GM19324 (cell line): Measurements from ENCODE around the gene PRPF18.

Experiments used
- ATAC-seq: cut with Tn5 transposase; IDR thresholded peaks from one replicate; pipeline ENCODE4 v1.9.1; 2021; ENCODE audit warnings: mild to moderate bottlenecking, moderate library complexity; ENCODE audit not compliant: unreplicated experiment, low FRiP score

PRPF18 gene

DNA sequence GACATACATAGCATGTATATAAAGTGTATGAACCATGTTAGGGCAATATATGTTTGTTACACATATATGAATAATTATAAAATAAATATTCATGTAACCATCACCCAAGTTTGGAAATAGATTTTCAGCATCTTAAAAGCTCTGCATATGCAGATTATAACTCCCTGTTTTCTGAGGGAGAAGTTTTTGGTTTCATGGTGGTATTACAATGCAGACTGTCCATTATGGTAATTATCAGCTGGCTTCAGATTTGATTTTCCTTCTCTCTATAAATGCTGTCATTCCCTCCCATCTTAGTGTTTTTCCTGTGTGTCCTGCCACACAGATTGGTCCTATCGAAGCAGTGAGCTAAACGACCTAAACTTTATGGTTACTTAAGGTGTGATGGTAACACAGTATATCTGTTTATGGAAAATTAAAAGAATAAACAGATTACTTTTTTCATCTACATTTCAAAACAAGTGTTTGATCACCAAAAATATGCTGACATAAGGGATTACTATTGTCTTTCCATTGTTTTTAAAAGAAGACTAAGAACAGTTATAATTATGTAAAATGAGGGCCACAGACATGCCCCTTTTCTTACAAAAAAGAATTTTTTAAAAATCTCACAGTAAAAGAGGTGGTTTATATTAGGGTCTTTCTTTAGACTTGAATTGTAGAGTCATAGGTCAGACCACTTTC is 17.7 kb downstream of the PRPF18 start:
- ATAC-seq: no peak

DNA sequence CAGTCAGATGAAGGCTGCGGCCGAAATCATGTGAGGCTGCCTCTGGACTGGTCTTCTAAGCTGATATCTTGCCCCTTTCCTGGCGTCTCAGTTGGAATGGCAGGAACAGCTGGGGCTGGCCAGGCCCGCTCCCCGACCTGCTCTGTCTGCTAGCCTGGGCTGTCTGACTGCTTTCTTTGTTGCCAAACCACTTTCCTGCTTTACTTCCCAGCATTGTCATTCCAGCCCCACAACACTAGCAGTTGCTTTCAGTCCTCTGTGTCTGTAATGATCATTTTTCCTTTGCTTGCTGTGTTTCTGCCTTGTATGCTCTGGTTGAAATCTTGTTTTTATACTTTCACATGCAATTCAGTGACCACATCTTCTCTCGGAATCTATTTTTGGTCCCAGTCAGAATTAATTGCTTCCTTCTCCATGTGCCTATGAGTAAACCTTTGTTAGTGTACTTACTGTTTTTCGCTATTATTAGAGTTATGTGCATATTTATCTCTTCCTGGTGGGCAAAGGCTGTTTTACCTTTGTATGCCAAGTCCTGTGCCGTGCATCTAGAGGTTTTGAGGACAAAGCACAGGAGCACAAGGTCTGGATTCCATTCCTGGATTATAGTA is 21.6 kb downstream of the PRPF18 start:
- no peak for ATAC-seq

DNA sequence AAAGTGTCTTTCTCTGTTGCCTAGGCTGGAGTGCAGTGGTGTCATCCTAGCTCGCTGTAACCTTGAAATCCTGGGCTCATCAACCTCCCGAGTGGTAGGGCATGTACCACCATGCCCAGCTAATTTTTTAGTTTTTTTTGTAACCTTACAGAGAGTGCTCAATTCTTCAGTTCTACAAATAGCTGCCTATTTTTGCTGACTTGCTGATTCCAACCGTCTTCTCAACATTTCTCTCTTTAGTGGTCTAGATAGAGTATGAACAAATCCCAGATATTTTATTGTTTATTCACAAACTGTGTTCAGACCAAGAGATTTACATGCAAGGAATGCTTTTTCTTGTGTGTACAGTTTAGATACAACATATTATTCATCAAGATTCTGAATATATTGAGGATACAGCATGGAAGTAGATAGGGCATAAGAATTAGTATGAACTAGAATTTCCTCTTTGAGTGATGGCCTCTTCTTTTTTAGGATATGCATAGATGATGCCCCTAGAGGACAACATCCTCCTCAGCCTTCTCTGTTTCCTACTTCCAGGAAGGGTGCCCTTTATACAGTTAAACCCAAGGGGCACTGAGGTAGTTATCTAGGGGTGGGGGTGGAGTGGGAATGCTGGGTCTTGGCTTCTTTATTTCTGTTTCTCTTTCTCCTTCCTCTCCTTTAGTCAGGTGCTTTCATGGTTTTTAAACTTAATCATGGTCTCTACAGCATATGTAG is 26.0 kb downstream of the PRPF18 start:
- ATAC-seq: no peak

DNA sequence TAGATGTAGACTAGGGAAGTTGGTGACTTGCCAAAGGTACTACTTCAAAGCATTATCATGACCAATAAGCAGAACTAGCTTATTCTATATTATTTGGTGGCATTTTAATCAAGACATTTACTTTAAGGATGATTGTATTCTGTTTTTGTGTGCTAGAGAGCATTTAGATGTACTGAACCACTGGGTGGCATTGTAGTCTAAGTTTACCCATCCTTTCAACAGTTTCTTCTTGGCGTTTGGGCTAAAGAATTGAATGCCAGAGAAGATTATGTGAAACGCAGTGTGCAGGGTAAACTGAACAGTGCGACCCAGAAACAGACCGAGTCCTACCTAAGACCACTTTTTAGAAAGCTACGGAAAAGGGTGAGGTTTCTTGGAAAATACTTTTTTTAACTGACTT is 26.8 kb downstream of the PRPF18 start:
- no peak for ATAC-seq

DNA sequence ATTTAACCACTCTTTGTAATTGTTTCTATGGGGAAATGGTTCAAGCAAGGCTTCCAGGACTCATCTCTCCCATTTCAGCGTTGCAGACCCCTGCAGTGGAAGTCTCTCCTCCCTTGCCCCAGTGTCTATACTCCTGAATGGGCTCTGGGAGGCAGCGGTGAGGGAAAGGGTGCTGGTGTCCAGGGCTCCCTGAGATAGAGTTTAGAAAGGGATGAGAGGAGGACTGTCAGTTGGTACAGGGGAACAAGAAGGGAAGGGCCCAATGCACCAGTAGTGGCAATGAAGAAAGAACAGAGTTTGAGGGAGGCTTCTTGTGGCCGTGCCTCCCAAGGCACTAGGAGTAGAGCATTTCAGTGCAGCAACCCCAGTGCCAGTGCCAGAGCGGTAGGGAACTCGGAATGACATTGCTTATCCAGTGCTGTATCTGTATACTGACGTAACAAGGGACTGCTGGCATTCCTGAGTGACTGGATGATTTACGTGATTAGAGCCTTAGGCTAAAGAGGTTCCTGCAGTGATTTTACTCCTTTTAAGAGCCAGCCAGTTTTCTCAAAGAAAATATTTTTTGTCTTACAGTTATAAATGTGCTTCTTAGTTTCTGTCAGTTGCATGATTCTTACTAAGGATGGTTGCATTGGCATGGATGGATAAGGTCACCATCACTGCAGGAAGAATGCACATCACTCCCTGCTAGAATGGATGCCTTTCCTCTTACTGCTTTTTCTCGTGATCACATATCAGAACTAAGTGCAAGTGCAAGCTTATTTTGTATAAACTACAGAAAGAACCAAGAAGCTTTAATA is 28.0 kb downstream of the PRPF18 start:
- no peak for ATAC-seq

DNA sequence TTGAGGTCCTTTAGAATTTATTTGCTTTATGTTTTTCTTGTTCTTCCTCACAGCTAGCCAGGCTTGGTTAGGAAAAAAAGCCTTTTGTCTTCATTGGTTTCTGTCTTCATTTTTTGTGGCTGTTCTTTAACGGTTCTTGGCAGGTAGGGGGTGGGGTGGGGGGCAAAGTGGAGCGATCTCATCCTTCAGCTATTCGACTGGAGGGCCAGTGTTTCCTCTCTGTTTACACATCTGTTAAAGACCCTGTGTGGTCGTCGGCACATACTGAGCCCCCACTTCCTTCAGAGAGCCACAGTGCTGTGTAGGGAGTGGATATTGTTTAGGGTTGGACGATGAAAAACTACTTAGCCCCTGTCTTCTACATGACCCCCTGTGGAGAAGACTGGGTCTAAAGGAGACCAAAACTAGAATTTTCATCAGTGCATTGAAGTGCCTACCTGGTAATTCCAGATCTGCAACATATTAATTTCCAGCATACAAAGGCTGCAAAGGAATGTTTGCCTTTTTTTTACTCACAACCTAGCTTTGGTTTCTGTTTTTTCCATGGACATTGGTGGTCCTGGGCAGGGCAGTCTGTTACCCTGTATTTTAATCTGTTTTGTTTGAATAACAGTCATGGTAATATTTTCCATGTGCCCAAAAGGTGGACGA is 29.0 kb downstream of the PRPF18 start:
- no peak for ATAC-seq

DNA sequence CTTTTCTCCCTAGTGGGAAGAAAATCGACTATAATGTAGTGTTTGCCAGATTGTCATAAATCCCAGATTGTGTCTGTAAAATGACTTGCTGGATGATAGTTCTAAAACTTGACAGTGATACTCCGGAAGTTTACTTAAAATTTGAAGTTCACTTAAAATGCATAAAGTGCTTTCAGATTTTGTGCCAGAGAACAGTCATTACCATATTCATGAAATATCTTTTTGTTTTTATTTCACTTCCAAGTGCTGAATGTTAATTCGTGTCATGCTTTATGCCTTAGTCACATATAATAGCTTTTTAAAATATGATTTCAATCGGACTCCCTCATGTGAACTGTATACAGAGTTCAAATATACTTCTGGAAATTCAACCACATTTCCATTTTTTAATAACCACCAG is 30.4 kb downstream of the PRPF18 start:
- ATAC-seq: no peak

DNA sequence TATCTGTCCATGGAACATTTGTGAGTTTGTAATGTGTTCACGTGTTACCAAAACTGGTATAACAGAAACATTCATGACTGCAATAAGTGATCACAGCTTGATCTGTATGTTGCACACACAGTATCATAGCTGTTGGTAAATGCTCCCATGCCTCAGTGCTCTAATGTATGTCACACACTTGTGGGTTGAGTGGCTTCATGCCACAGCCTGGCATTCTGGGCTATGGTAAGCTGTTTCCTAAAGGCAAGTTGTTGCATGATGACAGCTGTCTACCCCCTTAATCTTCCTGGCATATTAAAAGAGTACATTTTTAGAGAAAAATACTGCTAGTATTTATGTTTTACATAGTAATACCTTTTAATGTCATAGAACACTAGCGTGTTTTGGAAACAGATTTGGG is 35.2 kb downstream of the PRPF18 start:
- no peak for ATAC-seq

DNA sequence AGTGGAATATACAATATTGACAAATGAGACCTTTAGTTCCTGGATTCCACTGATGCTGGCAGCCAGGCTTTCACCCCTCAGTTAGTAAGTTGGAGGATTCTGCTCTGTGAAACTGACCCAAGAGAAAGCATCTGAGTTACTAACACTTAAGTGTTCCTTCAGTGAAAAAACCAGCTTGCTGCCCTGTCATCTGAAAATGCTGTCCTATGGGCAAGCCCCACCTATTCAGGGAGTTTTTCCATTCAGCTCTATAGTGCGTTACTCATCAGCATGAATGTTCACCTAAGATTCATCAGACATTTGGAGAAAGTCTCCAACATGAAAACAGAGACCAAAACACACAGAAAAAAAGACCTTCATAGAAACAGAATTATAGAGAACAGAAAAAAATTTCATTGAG is 37.9 kb downstream of the PRPF18 start:
- no peak for ATAC-seq

DNA sequence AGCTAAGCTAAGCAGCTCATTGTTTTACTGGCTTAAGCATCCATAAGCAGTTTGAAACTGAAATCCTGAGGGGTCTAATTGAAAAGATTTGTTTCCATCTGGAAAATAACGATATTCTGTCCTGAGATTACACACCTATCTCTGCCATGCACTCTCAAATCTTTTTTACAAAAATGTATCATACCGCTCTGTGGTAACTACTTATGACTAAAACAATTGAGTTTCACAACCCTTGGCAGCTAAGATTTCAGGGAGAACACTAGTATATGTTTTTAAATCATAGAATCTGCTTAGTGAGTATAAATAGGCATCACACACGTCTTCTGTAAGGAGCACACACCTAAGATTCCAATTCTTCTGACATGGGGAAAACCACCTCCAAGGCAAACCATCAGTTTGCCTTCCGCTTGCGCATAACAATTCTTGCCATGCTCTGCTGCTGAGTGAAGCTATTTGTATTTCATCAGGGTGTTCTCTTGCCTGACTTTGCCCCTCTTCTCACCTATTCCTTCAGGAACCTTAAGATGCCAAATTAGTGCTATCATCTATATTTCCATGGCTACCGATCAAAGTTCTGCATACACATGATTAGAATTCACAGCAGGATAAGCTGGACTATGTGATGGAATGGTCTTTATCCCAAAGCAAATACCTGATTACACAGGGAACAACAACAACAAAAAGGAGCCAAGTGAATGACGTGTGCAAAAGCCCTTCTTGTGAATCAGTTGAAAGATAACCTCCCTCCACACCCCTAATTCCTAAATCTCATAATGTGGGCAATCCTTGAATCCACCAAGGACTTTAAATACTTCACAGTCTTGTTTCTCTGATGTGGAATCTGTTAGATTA is 40.9 kb downstream of the PRPF18 start:
- no peak for ATAC-seq

DNA sequence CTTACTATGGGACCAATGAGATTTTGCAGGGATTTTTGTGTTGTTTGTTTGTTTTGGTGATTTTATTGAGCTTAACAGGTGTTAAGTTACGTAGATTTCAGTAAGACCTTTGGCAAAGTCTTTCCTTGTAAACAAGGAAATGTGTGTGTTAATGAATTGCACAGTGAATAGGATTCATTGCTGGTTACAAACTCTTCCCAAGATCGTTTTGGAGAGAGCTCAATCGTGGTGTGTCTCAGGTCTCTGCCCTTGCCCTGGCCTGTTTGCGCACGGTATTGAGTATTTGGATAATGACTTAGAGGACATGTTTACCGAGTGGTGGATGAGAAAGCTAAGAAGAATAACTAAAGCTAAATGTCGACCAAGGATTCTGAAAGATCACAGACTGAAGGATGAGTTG is 41.9 kb downstream of the PRPF18 start:
- no peak for ATAC-seq

DNA sequence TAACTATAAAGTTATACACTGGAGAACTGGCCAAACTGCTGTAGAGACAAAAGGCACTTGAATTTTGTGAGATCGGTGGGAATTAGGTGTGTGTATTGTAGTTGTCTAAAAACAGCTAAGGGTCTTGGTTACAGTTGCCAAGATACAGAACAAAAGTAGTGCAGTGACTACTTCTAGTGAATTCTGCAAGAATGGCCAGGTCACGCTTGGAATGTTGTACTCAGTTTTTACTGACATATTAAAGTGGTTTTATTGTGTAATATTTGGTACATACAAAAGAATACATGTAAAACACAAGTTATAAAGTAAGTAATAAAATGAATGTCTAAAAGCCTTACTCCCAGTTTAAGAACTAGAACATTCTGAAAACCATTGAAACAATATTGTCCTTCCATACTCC is 42.4 kb downstream of the PRPF18 start:
- no peak for ATAC-seq

DNA sequence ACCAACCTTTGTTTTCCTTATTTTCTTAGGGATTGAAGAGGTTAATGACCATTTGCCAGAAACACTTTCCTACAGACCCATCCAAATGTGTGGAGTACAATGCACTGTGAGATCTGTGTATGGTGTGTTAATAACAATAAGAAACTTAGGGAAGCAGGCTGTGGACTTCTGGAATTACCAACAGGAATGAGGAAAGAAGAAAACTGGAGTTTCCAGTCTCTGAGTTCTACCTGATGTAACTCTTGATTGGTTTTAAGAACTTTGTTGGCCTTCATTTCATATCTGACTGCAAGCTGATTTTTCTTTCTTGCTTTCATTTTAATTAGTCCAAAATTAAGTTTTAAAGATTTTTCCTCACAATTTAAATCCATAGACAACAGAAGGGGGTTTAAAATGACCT is 43.5 kb downstream of the PRPF18 start:
- no peak for ATAC-seq

DNA sequence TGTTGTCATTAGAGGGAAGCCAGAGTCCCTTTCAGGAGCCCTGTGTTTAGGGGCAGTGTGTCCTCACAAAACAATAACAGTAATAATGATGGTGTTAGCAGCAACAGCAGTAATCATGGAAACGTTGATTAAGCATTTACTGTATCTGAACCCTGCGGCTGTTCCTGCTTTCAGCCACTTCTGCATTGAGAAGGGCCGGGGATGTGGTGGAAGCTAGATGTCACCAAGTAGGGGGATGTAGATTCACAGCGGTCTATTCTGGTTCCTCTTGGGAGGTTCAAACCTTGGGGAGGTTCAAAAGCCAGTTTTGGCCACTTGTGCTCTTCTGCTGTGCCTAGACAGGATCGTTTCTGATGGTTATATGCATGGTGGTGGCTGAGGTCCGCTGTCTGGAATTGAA is 44.8 kb downstream of the PRPF18 start:
- no peak for ATAC-seq

DNA sequence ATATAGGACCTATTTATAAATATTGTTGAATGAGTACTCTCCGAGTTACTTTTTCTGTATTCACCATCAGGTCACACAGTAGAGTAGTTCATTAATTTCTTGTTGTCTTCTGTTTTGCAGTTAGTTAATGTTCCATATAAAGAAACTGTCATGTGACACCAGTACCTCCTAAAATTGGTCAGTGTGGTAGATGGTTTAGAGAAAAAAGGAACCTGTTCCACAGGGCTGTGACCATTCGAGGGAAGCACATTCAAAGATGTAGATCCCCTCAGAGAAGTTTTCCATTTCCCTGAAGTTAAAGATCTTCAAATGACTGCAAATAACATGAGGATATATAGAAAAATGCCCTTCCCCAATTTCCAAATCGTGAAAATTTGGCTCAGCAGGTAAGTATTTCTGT is 45.7 kb downstream of the PRPF18 start:
- ATAC-seq: no peak

DNA sequence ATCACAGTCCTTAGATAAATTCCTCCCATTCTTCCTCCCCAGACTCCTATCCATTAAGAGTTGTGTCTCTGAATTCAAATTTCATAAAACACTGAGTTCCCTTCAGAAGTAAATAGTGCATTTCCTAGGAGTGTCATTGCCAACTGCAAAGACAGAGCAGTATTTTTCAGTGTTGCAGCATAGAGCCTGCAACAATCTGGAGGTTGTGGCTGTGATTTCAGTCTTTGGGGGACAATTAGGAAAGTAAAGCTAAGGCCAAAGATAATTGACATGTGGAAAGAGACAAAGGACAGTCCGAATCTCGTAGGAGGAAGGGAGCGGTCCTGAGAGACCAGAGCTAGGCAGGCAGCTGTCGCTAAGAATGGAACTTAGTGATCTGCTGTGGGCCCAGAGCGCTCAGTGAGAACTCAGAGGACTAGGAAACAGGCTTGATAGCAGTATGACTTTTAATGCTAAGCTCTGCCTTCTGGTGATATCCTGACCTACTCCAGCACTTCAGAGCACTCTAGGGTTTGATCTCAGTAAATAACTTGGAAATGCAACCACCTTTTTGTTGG is 46.2 kb downstream of the PRPF18 start:
- ATAC-seq: no peak

DNA sequence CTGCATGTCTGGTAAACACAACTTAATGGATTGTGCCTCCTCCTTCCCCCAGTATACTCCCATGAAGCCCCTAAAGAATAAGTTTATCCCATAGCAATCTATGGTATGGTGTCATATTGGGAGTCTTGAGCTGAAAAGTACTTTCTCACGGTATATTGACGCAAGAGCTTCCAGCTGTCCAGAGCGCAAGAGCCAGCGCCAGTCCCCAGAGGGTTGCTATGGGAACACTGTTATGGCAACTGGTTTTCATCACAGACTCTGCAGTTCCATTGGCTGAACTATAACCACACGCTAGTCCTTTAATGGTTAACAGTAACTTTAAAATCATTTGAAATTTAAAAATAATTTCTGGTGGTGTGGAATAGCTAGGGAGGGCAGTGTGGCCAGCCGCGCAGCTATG is 46.9 kb downstream of the PRPF18 start:
- ATAC-seq: no peak

DNA sequence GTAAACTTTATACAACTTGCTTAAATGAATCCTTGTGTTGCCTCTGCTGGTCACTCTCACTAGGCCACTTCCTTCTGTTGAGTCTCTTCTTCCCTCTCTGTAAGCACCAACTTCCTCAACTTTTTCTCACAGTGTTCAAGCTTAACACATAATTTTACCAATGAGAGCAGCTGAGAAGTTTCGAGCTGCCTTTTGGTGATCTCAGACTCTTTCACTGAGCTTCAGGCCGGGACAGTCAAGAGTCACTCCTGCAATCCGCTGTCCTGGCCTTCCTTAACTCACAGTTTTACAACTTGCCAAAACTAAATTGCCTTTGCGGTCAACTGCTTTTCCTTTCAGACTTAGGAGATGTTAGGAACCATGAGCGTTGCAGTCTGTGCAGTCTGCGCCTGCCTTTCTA is 47.4 kb downstream of the PRPF18 start:
- ATAC-seq: no peak

DNA sequence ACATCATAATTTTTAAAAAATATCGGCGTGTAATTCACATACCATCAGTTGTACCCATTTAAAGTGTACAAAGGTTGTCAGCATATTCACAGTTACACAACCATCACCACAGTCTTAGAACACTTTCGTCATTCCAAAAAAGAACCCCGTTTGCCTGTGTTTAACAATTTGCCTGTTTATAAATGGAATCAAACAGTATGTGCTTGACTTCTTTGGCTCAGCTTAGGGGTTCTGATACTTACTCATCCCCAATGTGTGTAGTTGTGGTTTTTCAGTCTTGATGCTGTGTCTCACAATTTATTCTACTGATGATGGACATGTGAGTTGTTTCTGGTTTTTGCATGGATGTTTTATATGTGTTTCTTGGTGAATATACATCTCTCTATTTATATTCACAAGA is 50.0 kb downstream of the PRPF18 start:
- no peak for ATAC-seq
